ENCODE measurements around the gene ANKFN1.

Gene ANKFN1

DNA sequence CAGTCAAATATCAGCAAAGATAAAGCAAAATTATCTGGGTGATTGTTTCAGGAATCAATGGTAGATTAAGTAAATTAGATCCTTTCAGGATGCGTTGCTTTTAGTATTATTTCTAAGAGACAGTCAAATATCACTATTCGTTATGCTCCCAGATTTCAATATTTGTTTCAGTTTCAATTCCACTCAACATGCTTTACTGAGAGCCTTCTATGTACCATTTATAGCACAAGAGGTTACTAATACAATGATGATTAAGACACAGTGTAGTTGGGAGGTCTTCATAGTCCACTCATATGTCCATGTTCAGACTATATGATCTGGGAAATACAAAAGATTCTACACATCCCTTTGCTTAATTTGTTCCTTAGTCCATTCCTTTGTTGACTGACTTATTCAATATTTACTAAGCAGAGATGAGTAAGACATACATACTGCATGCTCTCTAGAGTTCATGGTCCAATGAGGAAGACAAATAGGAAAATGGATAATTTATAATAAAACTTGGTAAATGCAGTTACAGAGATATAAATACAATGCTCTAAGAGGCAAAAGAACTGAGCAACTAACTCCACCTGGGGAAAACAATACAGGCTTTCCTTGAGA, 352.0 kb downstream of the ANKFN1 start:
- DNase-seq (ENCODE audit: low read depth, low spot score): no peak

- DNase-seq (ENCODE audit: low read depth, low spot score): no peak
Observed at GRCh38 chr17:56506349-56506748, 353.1 kb downstream of the ANKFN1 start.

DNA sequence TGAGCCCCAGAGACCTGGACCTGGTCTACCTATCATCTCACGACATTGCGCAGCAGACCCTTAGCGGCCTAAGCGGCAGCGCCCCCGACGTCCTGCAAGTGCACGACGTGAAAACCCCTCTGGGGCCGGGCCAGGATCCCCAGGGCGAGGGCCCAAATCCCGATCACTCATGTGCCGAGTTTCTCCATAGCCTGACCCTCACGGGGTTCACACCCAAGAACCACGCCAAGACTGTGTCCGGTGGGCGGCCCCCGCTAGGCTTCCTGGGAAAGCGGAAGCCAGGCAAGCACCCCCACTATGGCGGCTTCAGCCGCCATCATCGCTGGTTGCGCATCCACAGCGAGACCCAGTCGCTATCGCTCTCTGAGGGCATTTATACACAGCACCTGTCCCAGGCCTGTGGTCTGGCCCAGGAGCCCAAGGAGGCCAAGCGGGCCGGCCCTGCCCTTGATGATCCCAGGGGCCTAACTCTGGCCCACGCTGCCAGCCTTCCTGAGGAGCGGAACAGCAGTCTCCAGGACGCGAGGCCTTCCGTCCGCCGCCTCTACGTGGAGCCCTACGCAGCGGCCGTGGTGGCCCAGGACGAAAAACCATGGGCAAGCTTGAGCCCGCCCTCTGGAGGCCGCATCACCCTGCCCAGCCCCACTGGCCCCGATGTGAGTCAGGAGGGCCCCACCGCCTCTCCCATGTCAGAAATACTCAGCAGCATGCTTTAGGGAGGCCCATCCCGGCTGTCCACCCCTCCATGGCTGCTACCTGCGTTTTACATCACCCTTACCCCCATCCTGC, 357.5 kb downstream of the ANKFN1 start:
- no peak for DNase-seq (ENCODE audit: low read depth, low spot score)

GRCh38 chr17:56514264-56514663, 361.0 kb downstream of the ANKFN1 start:
- no peak for DNase-seq (ENCODE audit: low read depth, low spot score)

- DNase-seq (ENCODE audit: low read depth, low spot score): no peak
Observed at GRCh38 chr17:56514899-56515298, 361.6 kb downstream of the ANKFN1 start.

DNA sequence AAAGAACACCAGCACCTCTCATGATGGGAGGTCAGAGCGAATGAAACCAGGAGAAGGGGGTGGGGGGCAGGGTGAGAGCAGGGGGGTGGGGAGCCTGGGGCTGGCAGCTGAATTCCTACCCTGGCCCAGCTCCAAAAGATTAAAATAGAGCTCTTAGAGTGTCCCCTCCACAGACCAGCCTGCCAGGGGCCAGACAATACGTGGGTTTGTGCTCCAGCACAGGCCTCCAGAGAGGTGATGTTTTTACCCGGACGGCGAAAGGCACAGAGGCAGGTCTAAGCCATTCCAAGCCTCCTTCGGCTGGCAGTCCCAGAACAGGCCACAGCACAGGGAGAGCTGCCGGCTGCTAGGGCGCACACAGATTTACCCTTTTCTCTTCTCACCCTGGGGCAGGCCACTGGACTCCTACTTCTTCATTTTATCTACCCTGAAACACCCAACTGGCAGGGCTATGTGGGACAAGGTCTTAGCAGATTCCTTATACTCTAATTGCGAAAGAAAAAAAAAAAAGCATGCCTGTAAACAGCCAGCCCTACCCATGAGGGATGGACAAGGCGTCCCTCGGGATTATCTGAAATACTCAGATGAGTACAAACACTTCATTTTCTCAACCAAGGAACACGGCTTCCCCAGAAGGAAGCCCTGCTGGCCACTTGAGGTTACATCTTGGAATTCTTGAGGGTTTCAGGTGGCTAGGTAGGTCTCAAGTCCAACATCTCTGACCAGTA, 368.3 kb downstream of the ANKFN1 start:
- no peak for DNase-seq (ENCODE audit: low read depth, low spot score)

DNA sequence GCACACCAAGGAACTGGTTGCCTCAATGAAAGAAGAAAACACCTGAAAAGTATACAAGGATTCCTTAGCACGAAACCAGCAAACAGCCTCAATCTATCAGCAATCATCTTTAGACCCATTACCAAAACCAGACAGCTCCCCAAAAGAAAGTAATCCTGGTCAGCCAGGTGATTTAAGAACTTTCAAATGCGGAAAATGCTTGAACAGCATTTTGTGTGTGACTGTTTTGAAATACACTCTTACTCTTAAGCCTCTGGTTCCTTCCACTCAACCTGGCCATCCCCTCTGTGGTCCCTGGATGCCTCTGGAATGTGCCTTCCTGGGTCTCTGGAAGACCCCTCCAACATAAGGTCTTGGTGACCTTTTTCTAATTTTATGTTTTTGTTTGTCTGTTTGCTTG, 369.8 kb downstream of the ANKFN1 start:
- DNase-seq (ENCODE audit: low read depth, low spot score): no peak

GRCh38 chr17:56528696-56529095, 375.4 kb downstream of the ANKFN1 start:
- DNase-seq (ENCODE audit: low read depth, low spot score): no peak

GRCh38 chr17:56532926-56533325, 379.7 kb downstream of the ANKFN1 start:
- DNase-seq (ENCODE audit: low read depth, low spot score): no peak

DNA sequence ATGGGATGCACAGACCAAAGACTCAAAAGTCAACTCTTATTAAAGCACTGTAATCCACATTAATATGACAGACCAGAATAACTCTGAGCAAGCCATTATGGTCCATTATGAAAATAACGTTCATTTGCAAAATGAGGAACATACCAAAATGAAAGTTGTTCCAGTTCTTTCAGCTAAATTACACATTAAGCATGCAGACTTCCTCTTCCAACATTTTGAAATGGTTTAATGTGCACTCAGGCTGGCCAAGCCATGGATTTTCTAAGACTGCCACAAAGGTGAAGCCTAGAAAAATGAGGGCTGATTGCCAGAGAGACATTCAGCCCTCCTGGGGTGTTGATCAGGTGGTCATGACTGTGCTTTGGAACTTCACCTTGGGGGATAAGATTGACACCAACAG, 383.5 kb downstream of the ANKFN1 start:
- DNase-seq (ENCODE audit: low read depth, low spot score): no peak

GRCh38 chr17:56540836-56541235, 387.6 kb downstream of the ANKFN1 start:
- DNase-seq (ENCODE audit: low read depth, low spot score): peak; percentile 17

- DNase-seq (ENCODE audit: low read depth, low spot score): no peak
Observed at GRCh38 chr17:56543280-56543679, 390.0 kb downstream of the ANKFN1 start.

DNA sequence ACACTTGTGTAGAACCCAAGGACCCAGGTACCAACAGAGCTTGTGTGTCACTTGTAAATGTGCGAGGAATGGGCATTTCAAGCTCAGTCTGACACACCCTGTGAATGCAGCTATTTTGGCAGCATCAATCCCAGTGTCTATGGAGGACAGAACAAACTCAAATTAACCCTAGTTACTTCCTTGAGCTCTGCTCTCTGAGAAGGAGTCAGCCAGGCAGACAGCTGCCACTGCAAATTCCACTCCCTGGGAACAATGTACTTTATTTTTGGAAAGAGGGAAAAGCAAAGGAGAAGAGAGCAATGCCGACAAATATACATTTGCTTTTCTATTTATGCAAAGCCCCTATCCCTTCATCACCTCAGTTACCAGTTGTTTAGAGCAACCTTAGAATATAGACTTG, 391.8 kb downstream of the ANKFN1 start:
- no peak for DNase-seq (ENCODE audit: low read depth, low spot score)

DNA sequence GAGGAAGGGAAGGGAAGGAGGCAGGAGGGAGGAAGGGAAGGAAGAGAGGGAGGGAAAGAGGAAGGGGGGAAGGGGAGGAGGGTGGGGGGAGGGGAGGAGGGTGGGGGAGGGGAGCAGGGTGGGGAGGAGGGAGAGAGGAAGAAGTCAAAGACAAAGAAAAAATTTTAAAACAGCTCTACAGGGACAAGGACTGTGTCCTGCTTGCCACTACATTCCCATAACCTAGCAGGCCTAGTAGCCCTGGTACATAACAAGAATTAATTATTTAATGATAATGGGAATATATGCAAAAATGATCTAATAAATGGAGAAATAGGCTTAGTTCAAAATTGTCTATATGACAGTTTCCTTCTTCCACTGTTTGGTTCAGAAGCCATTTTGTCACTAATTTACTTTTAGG, 392.7 kb downstream of the ANKFN1 start:
- no peak for DNase-seq (ENCODE audit: low read depth, low spot score)

- no peak for DNase-seq (ENCODE audit: low read depth, low spot score)
Observed at GRCh38 chr17:56548661-56549060, 395.4 kb downstream of the ANKFN1 start.

DNA sequence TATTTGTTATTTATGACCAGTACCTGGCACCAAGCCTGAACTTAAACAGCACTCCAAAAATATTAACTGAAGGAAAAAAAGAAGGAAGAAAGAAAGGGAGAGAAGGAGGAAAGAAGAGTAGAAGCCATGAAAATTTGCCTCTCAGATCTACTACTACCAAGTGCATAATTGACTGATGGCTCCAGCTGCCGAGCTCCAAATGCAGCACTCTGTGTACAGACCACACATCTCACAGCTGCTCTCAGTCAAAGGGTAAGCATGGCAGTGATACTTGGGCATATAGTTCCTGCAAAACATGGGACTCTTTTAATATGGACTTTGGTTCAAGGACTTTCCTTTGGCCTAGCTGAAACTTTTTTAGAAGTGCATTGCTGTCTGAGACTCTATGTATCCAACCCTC, 396.2 kb downstream of the ANKFN1 start:
- no peak for DNase-seq (ENCODE audit: low read depth, low spot score)

DNA sequence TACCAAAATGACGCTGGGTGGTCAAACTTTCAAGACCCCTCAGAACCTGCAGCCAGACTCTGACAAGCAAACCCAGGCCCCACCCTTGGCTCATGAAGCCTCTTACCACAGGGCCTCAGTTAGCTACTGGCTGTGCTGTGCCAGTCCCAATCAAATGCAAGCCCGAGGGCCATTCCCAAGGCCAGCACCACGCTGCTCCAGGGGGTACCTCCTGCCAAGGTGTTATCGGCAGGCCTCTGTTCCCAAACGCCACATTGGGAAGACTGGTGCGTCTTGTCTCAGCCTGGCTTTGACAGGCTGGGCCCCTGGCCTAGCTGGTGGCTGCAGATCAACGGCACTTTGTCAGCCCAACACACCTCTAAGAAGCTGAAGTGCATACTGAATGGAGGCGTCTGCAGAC, 404.4 kb downstream of the ANKFN1 start:
- no peak for DNase-seq (ENCODE audit: low read depth, low spot score)

- DNase-seq (ENCODE audit: low read depth, low spot score): no peak
Observed at GRCh38 chr17:56558088-56558487, 404.8 kb downstream of the ANKFN1 start.
